SH-SY5Y (cell line): Measurements from ENCODE around the gene THRSP.

Experiments
- GATA2 ChIP-seq: IDR thresholded peaks from 2 replicates; pipeline ENCODE4 v1.6.1; 2011; ENCODE audit warnings: mild to moderate bottlenecking, low read depth, low read length
- GATA3 ChIP-seq: IDR thresholded peaks from 2 replicates; pipeline ENCODE4 v1.6.1; 2011; ENCODE audit warnings: low read depth, mild to moderate bottlenecking, low read length, moderate library complexity

DNA sequence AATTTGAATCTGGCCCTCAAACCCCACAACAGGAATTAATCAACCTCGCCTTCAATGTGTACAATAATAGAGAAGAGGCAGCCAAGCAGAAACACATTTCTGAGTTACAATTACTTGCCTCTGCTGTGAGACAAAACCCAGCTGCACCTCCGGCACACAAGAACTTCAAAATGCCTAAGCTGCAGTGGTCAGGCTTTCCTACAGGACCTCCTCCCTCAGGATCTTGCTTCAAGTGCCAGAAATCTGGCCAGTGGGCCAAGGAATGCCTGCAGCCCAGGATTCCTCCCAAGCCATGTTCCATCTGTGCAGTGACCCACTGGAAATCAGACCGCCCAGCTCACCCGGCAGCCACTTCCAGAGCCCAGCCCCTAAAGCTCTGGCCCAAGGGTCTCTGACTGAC, 19.4 kb downstream of the THRSP start:
- TF ChIP-seq GATA2 (no peak), GATA3 (no peak)
